RWPE2 (cell line): ENCODE results near the gene MAP2K5.

Source experiments
- ATAC-seq: fragments of 200-7000 bp; cut with Tn5 transposase; 3 replicates; pipeline ENCODE4 v1.9.1; 2021; ENCODE audit warnings: low read depth
- DNase-seq: peaks from one replicate; pipeline ENCODE4 v3.0.0-alpha.2; 2020; ENCODE audit warnings: low spot score
- H3K27ac ChIP-seq: fragments of 450-650 bp; 2 replicates; pipeline ENCODE4 v1.5.1; 2017; ENCODE audit warnings: mild to moderate bottlenecking; ENCODE audit not compliant: poor library complexity, severe bottlenecking
- H3K27me3 ChIP-seq: fragments of 250-450 bp; sonication (Bioruptor Pico); 2 replicates; pipeline ENCODE4 v1.5.1; 2021; ENCODE audit warnings: mild to moderate bottlenecking, moderate library complexity; ENCODE audit not compliant: insufficient read depth, poor library complexity, severe bottlenecking
- H3K36me3 ChIP-seq: fragments of 250-450 bp; sonication (Bioruptor Pico); 2 replicates; pipeline ENCODE4 v1.5.1; 2020; ENCODE audit warnings: low read depth, mild to moderate bottlenecking, moderate library complexity
- H3K4me1 ChIP-seq: fragments of 250-450 bp; sonication (Bioruptor Pico); 2 replicates; pipeline ENCODE4 v1.5.1; 2021; ENCODE audit warnings: mild to moderate bottlenecking, moderate library complexity; ENCODE audit not compliant: insufficient read depth, poor library complexity, severe bottlenecking
- H3K4me3 ChIP-seq: fragments of 250-450 bp; sonication (Bioruptor Pico); 2 replicates; pipeline ENCODE4 v1.5.1; 2021; ENCODE audit warnings: mild to moderate bottlenecking, moderate library complexity; ENCODE audit not compliant: severe bottlenecking
- H3K9me3 ChIP-seq: fragments of 250-450 bp; sonication (Bioruptor Pico); 2 replicates; pipeline ENCODE4 v1.5.1; 2021; ENCODE audit warnings: mild to moderate bottlenecking, moderate library complexity; ENCODE audit not compliant: severe bottlenecking
- CTCF ChIP-seq: fragments of 450-650 bp; IDR thresholded peaks from one replicate; pipeline ENCODE4 v1.5.1; 2017; ENCODE audit warnings: mild to moderate bottlenecking, moderate library complexity; ENCODE audit not compliant: poor library complexity, severe bottlenecking

Gene MAP2K5

GRCh38 chr15:67836477-67836876 is 294.0 kb downstream of the MAP2K5 start:
- Histone ChIP-seq H3K36me3 (no peaks in the 10 kb centered on the region), H3K27me3 (peaks cover 45% of the 10 kb centered on the region), H3K9me3 (no peaks in the 10 kb centered on the region), H3K27ac (no peak overlapping the region), H3K4me1 (peaks cover 4% of the 10 kb centered on the region), H3K4me3 (no peak overlapping the region)
- no peak for ATAC-seq
- peak; percentile 98 for TF ChIP-seq CTCF
- DNase-seq = peak; percentile 73

- Histone ChIP-seq H3K27ac (no peak overlapping the region), H3K4me1 (peaks cover 4% of the 10 kb centered on the region), H3K27me3 (peaks cover 43% of the 10 kb centered on the region), H3K9me3 (no peaks in the 10 kb centered on the region), H3K36me3 (no peaks in the 10 kb centered on the region), H3K4me3 (no peak overlapping the region)
- DNase-seq (peak; percentile 14), ATAC-seq (no peak)
- no peak for TF ChIP-seq CTCF
Observed at GRCh38 chr15:67836955-67837354, 294.5 kb downstream of the MAP2K5 start.

GRCh38 chr15:67838789-67839332 is 296.4 kb downstream of the MAP2K5 start:
- peaks cover 4% of the 10 kb centered on the region for H3K4me1 ChIP-seq
- ATAC-seq = peak; percentile 55

GRCh38 chr15:67839499-67839928 is 297.0 kb downstream of the MAP2K5 start:
- H3K4me1 ChIP-seq = peaks cover 4% of the 10 kb centered on the region
- peak; percentile 33 for ATAC-seq
- TF ChIP-seq CTCF = no peak
- peak overlapping the region; percentile 93 for H3K4me3 ChIP-seq
- peak; percentile 47 for DNase-seq
- H3K27ac ChIP-seq = peak overlapping the region; percentile 32
- no peaks in the 10 kb centered on the region for H3K9me3 ChIP-seq
- peaks cover 18% of the 10 kb centered on the region for H3K27me3 ChIP-seq
- H3K36me3 ChIP-seq = no peaks in the 10 kb centered on the region

More at GRCh38 chr15:67838789-67839332, 296.4 kb downstream of the MAP2K5 start:
- TF ChIP-seq CTCF = peak; percentile 13
- no peaks in the 10 kb centered on the region for H3K9me3 ChIP-seq
- peak overlapping the region; percentile 32 for H3K27ac ChIP-seq
- H3K36me3 ChIP-seq = no peaks in the 10 kb centered on the region
- DNase-seq = peak; percentile 82
- peaks cover 24% of the 10 kb centered on the region for H3K27me3 ChIP-seq
- H3K4me3 ChIP-seq = peak overlapping the region; percentile 93
